HCT116 (cell line): Measurements from ENCODE around the gene GSC2. TPM values are rescaled to one million over a fixed set of nuclear protein-coding genes. Genes with fewer than 3 reads are reported as not detected.

ENCODE experiments used
- ATAC-seq: fragments of 200-7000 bp; cut with Tn5 transposase; 2 replicates; pipeline ENCODE4 v1.9.1; 2020; ENCODE audit warnings: mild to moderate bottlenecking, moderate library complexity
- BruUV-seq: library from RNA; stranded (reverse); fragments of 400-500 nt; replicated peaks from 2 replicates; lab custom pipeline; 2021; lab: Mats Ljungman, UMichigan
- CTCF ChIA-PET: fragments of 300-600 bp; sonication (Branson Sonifier 250); formaldehyde crosslinking; loops from one replicate; lab custom pipeline; 2021; ENCODE audit warnings: antibody characterized with exemption; lab: Charles Lee
- POLR2A ChIA-PET: fragments of 300-600, 350-600 bp; sonication (Branson Sonifier 250); formaldehyde crosslinking; loops from one replicate; lab custom pipeline; 2021; ENCODE audit warnings: antibody characterized with exemption; lab: Charles Lee
- RAD21 ChIA-PET, 2 experiments: fragments of 300-600 bp; sonication (Branson Sonifier 250); formaldehyde crosslinking; loops; one replicate each; lab custom pipeline; 2023; ENCODE audit warnings: low total read pairs in 2 of 2; ENCODE audit not compliant: uncharacterized antibody in 2 of 2, unreplicated experiment in 2 of 2, low non-redundant PET in 1 of 2; lab: Charles Lee
- DNase-seq: peaks from one replicate; pipeline ENCODE4 v3.0.0-alpha.2; 2010; ENCODE audit warnings: low read depth, low spot score
- H2AFZ ChIP-seq: fragments of 200-600 bp; shearing (Covaris generic), sonication (generic); 2 replicates; pipeline ENCODE4 v1.6.1; 2017; ENCODE audit warnings: low read depth, mixed run types, mixed read lengths, antibody characterized with exemption, low read length; ENCODE audit not compliant: poor library complexity, severe bottlenecking
- H3K27ac ChIP-seq: 2 replicates; pipeline ENCODE4 v1.5.1; 2012; ENCODE audit warnings: low read depth, low read length
- H3K27me3 ChIP-seq: fragments of 200-600 bp; sonication (generic); 2 replicates; pipeline ENCODE4 v1.6.1; 2016; ENCODE audit warnings: mixed run types, low read length, mixed read lengths; ENCODE audit not compliant: insufficient read depth
- H3K36me3 ChIP-seq, 2 experiments: fragments of 200-500 bp in 1 of 2; fragments of 200-600 bp in 1 of 2; sonication (Bioruptor generic) in 1 of 2; sonication (generic) in 1 of 2; 2 replicates each; pipeline versions ENCODE4 v1.5.1 to v1.6.1; 2014 to 2016; ENCODE audit warnings: low read length in 2 of 2, inconsistent platforms in 1 of 2, mixed read lengths in 1 of 2, mixed run types in 1 of 2; ENCODE audit not compliant: insufficient read depth in 2 of 2, control insufficient read depth in 1 of 2
- H3K4me1 ChIP-seq, 2 experiments: fragments of 200-600 bp in 1 of 2; sonication (generic) in 1 of 2; 2 replicates each; pipeline versions ENCODE4 v1.5.1 to v1.6.1; 2012 to 2017; ENCODE audit warnings: low read length in 2 of 2, inconsistent platforms in 1 of 2, mild to moderate bottlenecking in 1 of 2, mixed read lengths in 1 of 2, mixed run types in 1 of 2, moderate library complexity in 1 of 2; ENCODE audit not compliant: insufficient read depth in 2 of 2, control insufficient read depth in 1 of 2
- H3K4me2 ChIP-seq: fragments of 200-600 bp; sonication (generic); 2 replicates; pipeline ENCODE4 v1.6.1; 2017; ENCODE audit warnings: mixed run types, low read length, mixed read lengths
- H3K4me3 ChIP-seq, 2 experiments: fragments of 200-600 bp in 1 of 2; sonication (generic) in 1 of 2; replicated peaks in 1 of 2; 2 replicates each; pipeline ENCODE4 v1.5.1; 2011 to 2016; ENCODE audit warnings: low read length in 2 of 2, control low read depth in 1 of 2, low read depth in 1 of 2, mild to moderate bottlenecking in 1 of 2, mixed read lengths in 1 of 2, mixed run types in 1 of 2
- H3K79me2 ChIP-seq: fragments of 200-600 bp; sonication (generic); 2 replicates; pipeline ENCODE4 v1.6.1; 2017; ENCODE audit warnings: mild to moderate bottlenecking, mixed run types, low read length, moderate library complexity, mixed read lengths; ENCODE audit not compliant: insufficient read depth
- H3K9ac ChIP-seq: fragments of 200-600 bp; sonication (generic); 2 replicates; pipeline ENCODE4 v1.6.1; 2016; ENCODE audit warnings: low read length, mixed read lengths
- H3K9me2 ChIP-seq: fragments of 200-600 bp; sonication (generic), shearing (Covaris generic); 2 replicates; pipeline ENCODE4 v1.6.1; 2017; ENCODE audit warnings: mixed run types, mild to moderate bottlenecking, moderate library complexity; ENCODE audit not compliant: insufficient read depth
- H3K9me3 ChIP-seq, 2 experiments: fragments of 200-500 bp in 1 of 2; fragments of 200-600 bp in 1 of 2; sonication (Bioruptor generic) in 1 of 2; sonication (generic) in 1 of 2; 2 replicates each; pipeline ENCODE4 v1.6.1; 2014 to 2017; ENCODE audit warnings: low read length in 2 of 2, mixed read lengths in 2 of 2, inconsistent platforms in 1 of 2, low read depth in 1 of 2, mild to moderate bottlenecking in 1 of 2, mixed run types in 1 of 2, moderate library complexity in 1 of 2; ENCODE audit not compliant: control insufficient read depth in 1 of 2, insufficient read depth in 1 of 2
- H4K20me1 ChIP-seq: fragments of 200-600 bp; sonication (generic), shearing (Covaris generic); 2 replicates; pipeline ENCODE4 v1.6.1; 2017; ENCODE audit warnings: mixed run types, mild to moderate bottlenecking, moderate library complexity; ENCODE audit not compliant: insufficient read depth
- EZH2phosphoT487 ChIP-seq: fragments of 200-600 bp; IDR thresholded peaks from 2 replicates; pipeline ENCODE4 v1.6.1; 2018; ENCODE audit warnings: antibody characterized with exemption, borderline replicate concordance
- SIN3A ChIP-seq: IDR thresholded peaks from 2 replicates; pipeline ENCODE4 v1.6.1; 2012; ENCODE audit warnings: low read depth
- ZBTB33 ChIP-seq: IDR thresholded peaks from 2 replicates; pipeline ENCODE4 v1.6.1; 2011; ENCODE audit warnings: mild to moderate bottlenecking, low read length, moderate library complexity; ENCODE audit not compliant: insufficient replicate concordance; ENCODE audit errors: extremely low read depth
- ZNF274 ChIP-seq: fragments of 200-500 bp; sonication (Bioruptor generic); IDR thresholded peaks from 2 replicates; pipeline ENCODE4 v1.6.1; 2014; ENCODE audit warnings: mild to moderate bottlenecking, low read depth, low read length, inconsistent platforms
- intact Hi-C: fragments of 100-400 bp; cut with micrococcal nuclease; formaldehyde crosslinking; loops from 2 replicates; pipeline ENCODE4 v1.10.0; 2022
- total RNA-seq: library from RNA; stranded (reverse); gene quantifications from one replicate; pipeline ENCODE4 v1.2.1, GENCODE V29; 2021; ENCODE audit not compliant: unreplicated experiment

The GSC2 gene
- total RNA-seq, 1 experiment from 2014 or later, result not detected

- no peak for TF ChIP-seq EZH2phosphoT487
- TF ChIP-seq ZBTB33, result no peak
- no peak for TF ChIP-seq SIN3A
Observed at GRCh38 chr22:19131685-19132015, 18.4 kb downstream of the GSC2 start (continued).

GRCh38 chr22:19130959-19131684, 19.0 kb downstream of the GSC2 start, which contains the start of gene TSSK2:
TSS of gene TSSK2 (plus strand) at chr22:19131308. CDS start at chr22:19131400, 92 bp downstream.
- ChIA-PET CTCF (interaction anchor here (0.6 kb wide), 1 partner anchor 47 kb away, joined by 3 read pairs; the partner anchor contains the start of gene SLC25A1), RAD21 (no interaction called here), POLR2A (no interaction called here)
- H3K79me2 ChIP-seq, result no peaks in the 10 kb centered on the region
- H3K4me1 ChIP-seq, result no peaks in the 10 kb centered on the region
- no peak within 1 kb of the TSS for H3K4me3 ChIP-seq
- H3K9me3 ChIP-seq, result no peaks in the 10 kb centered on the region
- intact Hi-C loops, result no loop called here
- DNase-seq, result no peak
- peaks cover 2 to 15% of the 10 kb centered on the region in 2 experiments; a peak in 2 of 4 replicates for H3K36me3 ChIP-seq
- H3K9me2 ChIP-seq, result no peaks in the 10 kb centered on the region
- no peaks in the 10 kb centered on the region for H3K27me3 ChIP-seq
- no peak for TF ChIP-seq ZNF274
- H3K4me2 ChIP-seq, result no peak within 1 kb of the TSS
- H3K27ac ChIP-seq, result no peak within 1 kb of the TSS
- H4K20me1 ChIP-seq, result no peaks in the 10 kb centered on the region
- no TSS peak for BruUV-seq
- H2AFZ ChIP-seq, result no peak within 1 kb of the TSS
- no peak for ATAC-seq
- no peak within 1 kb of the TSS for H3K9ac ChIP-seq
